Vagina (tissue), 2 donors: ENCODE measurements around the gene CDS2. TPM values are rescaled to one million over a fixed set of nuclear protein-coding genes. Genes with fewer than 3 reads are reported as not detected.

Experiments used
- DNase-seq, 2 donors: peaks; one replicate each; pipeline ENCODE4 v3.0.0-alpha.2; 2017; ENCODE audit errors: extremely low spot score in 2 of 2
- H3K27ac ChIP-seq: fragments of 200-600 bp; sonication (generic); one replicate; pipeline ENCODE4 v1.5.1; 2019
- H3K27me3 ChIP-seq: fragments of 200-600 bp; sonication (generic); one replicate; pipeline ENCODE4 v1.5.1; 2019
- H3K36me3 ChIP-seq, 2 donors: fragments of 200-600 bp; sonication (generic); one replicate each; pipeline ENCODE4 v1.5.1; 2017 to 2019
- H3K4me1 ChIP-seq: fragments of 200-600 bp; sonication (generic); one replicate; pipeline ENCODE4 v1.5.1; 2019
- H3K4me3 ChIP-seq, 2 donors: fragments of 200-600 bp; sonication (generic); 1 replicate in 1 of 2; 2 replicates in 1 of 2; pipeline ENCODE4 v1.5.1; 2016 to 2019
- H3K9me3 ChIP-seq: fragments of 200-600 bp; sonication (generic); one replicate; pipeline ENCODE4 v1.5.1; 2019
- CTCF ChIP-seq, 3 experiments: fragments of 450-650 bp in 2 of 3; fragments of 200-600 bp in 1 of 3; sonication (generic) in 1 of 3; IDR thresholded peaks; one replicate each; pipeline ENCODE4 v1.5.1; 2017 to 2019; ENCODE audit warnings: antibody characterized with exemption in 3 of 3, mild to moderate bottlenecking in 2 of 3, moderate library complexity in 2 of 3
- POLR2A ChIP-seq, 2 donors: fragments of 450-650 bp; IDR thresholded peaks; one replicate each; pipeline ENCODE4 v1.6.1; 2017; ENCODE audit warnings: antibody characterized with exemption in 2 of 2, mild to moderate bottlenecking in 2 of 2, moderate library complexity in 2 of 2
- POLR2AphosphoS5 ChIP-seq, 2 donors: sonication (generic); formaldehyde crosslinking; IDR thresholded peaks; one replicate each; pipeline ENCODE4 v1.9.0; 2017; ENCODE audit warnings: antibody characterized with exemption in 2 of 2, mild to moderate bottlenecking in 2 of 2, low read depth in 1 of 2; ENCODE audit not compliant: insufficient read depth in 1 of 2
- intact Hi-C: fragments of 100-400 bp; cut with DNase I; formaldehyde crosslinking; loops from one replicate; pipeline ENCODE4 v1.15.1; 2023
- total RNA-seq: library from RNA; depleted of rRNA; stranded (reverse); fragments of >200 nt; gene quantifications from one replicate; pipeline ENCODE4 v1.2.3, GENCODE V29; 2016

Gene CDS2
- total RNA-seq, 1 donor from 2014 or later = 24.8 TPM

GRCh38 chr20:5088688-5089087 is 38.1 kb upstream of the CDS2 start:
- Histone ChIP-seq H3K27ac (no peak overlapping the region), H3K27me3 (no peaks in the 10 kb centered on the region), H3K36me3 (no peaks in the 10 kb centered on the region), H3K4me1 (no peaks in the 10 kb centered on the region), H3K9me3 (no peaks in the 10 kb centered on the region), H3K4me3 (no peak overlapping the region)
- TF ChIP-seq CTCF (IDR thresholded peaks at IDR 0.05) (no peak), POLR2A (IDR thresholded peaks at IDR 0.05) (no peak), POLR2AphosphoS5 (IDR thresholded peaks at IDR 0.05; ENCODE audit: insufficient read depth in 1 of 2, low read depth in 1 of 2) (no peak)
- intact Hi-C loops = no loop called here
- no peak for DNase-seq

- intact Hi-C loops = no loop called here
- Histone ChIP-seq H3K4me1 (no peaks in the 10 kb centered on the region), H3K27me3 (no peaks in the 10 kb centered on the region), H3K9me3 (no peaks in the 10 kb centered on the region), H3K36me3 (no peaks in the 10 kb centered on the region), H3K27ac (no peak overlapping the region), H3K4me3 (no peak overlapping the region)
- no peak for TF ChIP-seq POLR2AphosphoS5 (IDR thresholded peaks at IDR 0.05; ENCODE audit: insufficient read depth in 1 of 2, low read depth in 1 of 2)
- peak in 1 of 2 donors; percentile 7 for TF ChIP-seq POLR2A (IDR thresholded peaks at IDR 0.05)
- DNase-seq = no peak
These were observed 36.6 kb upstream of the CDS2 start for GRCh38 chr20:5090191-5090590.

GRCh38 chr20:5091902-5092301 is 34.9 kb upstream of the CDS2 start:
- intact Hi-C loops = no loop called here
- TF ChIP-seq POLR2AphosphoS5 (IDR thresholded peaks at IDR 0.05; ENCODE audit: insufficient read depth in 1 of 2, low read depth in 1 of 2) (no peak), POLR2A (IDR thresholded peaks at IDR 0.05) (no peak), CTCF (IDR thresholded peaks at IDR 0.05) (no peak)

GRCh38 chr20:5092765-5093339 is 34.0 kb upstream of the CDS2 start:
- Histone ChIP-seq H3K9me3 (no peaks in the 10 kb centered on the region), H3K27me3 (no peaks in the 10 kb centered on the region), H3K27ac (no peak overlapping the region), H3K4me3 (no peak overlapping the region), H3K36me3 (peaks cover 0 to 12% of the 10 kb centered on the region in 2 donors), H3K4me1 (no peaks in the 10 kb centered on the region)
- TF ChIP-seq POLR2AphosphoS5 (IDR thresholded peaks at IDR 0.05; ENCODE audit: insufficient read depth in 1 of 2, low read depth in 1 of 2) (no peak), POLR2A (IDR thresholded peaks at IDR 0.05) (no peak), CTCF (IDR thresholded peaks at IDR 0.05) (no peak)
- intact Hi-C loops = no loop called here
- DNase-seq = no peak

More at GRCh38 chr20:5091902-5092301, 34.9 kb upstream of the CDS2 start:
- no peak for DNase-seq
- Histone ChIP-seq H3K27ac (no peak overlapping the region), H3K27me3 (no peaks in the 10 kb centered on the region), H3K4me3 (no peak overlapping the region), H3K9me3 (no peaks in the 10 kb centered on the region), H3K4me1 (no peaks in the 10 kb centered on the region), H3K36me3 (peaks cover 0 to 6% of the 10 kb centered on the region in 2 donors)

- intact Hi-C loops = no loop called here
- no peak overlapping the region for H3K27ac ChIP-seq
- TF ChIP-seq CTCF (IDR thresholded peaks at IDR 0.05) (no peak), POLR2AphosphoS5 (IDR thresholded peaks at IDR 0.05; ENCODE audit: insufficient read depth in 1 of 2, low read depth in 1 of 2) (no peak), POLR2A (IDR thresholded peaks at IDR 0.05) (no peak)
These were observed 31.4 kb upstream of the CDS2 start for GRCh38 chr20:5095454-5095853.

More at GRCh38 chr20:5095454-5095853, 31.4 kb upstream of the CDS2 start:
- H3K27me3 ChIP-seq = no peaks in the 10 kb centered on the region
- no peaks in the 10 kb centered on the region for H3K9me3 ChIP-seq
- H3K4me1 ChIP-seq = no peaks in the 10 kb centered on the region
- H3K36me3 ChIP-seq = peaks cover 0 to 35% of the 10 kb centered on the region in 2 donors
- H3K4me3 ChIP-seq = no peak overlapping the region
- no peak for DNase-seq
